ENCODE measurements around the gene NDC1. TPM values are rescaled to one million over a fixed set of nuclear protein-coding genes. Genes with fewer than 3 reads are reported as not detected.
"Not testable (repeated sequence)": the region's sequence is repeated elsewhere in the genome, so short reads cannot be mapped to it uniquely, and the experiment has no call there.

The NDC1 gene
- total RNA-seq, 2 experiments from 2014 or later, result 48.1 to 49.0 TPM

- CTCF ChIA-PET, result interaction anchor here (0.6 to 1.6 kb wide), 3 partner anchors 10 to 122 kb away, joined by 3 to 5 read pairs (median 4); no protein-coding TSS in a partner anchor
- POLR2A ChIA-PET, result interaction anchor here (0.7 to 2.3 kb wide), 4 partner anchors 108 to 453 kb away, joined by 3 to 6 read pairs (median 5); partner anchors contain the start of genes IFT25, TCEANC2 and TMEM59
These were observed 511 bp downstream of the NDC1 start for GRCh38 chr1:53837646-53837923.

- POLR2A ChIA-PET, result interaction anchor here (0.5 kb wide), 1 partner anchor 17 kb away, joined by 9 read pairs; no protein-coding TSS in a partner anchor
- CTCF ChIA-PET, result interaction anchor here (1.6 kb wide), 1 partner anchor 9 kb away, joined by 6 read pairs; no protein-coding TSS in a partner anchor
These were observed 2.6 kb downstream of the NDC1 start for GRCh38 chr1:53835491-53835890.

GRCh38 chr1:53834776-53835175 is 3.3 kb downstream of the NDC1 start:
- CTCF ChIA-PET, result interaction anchor here (1.6 kb wide), 1 partner anchor 9 kb away, joined by 6 read pairs; no protein-coding TSS in a partner anchor
- POLR2A ChIA-PET, result no interaction called here

- ChIA-PET POLR2A (no interaction called here), CTCF (no interaction called here)
These were observed 4.7 kb downstream of the NDC1 start for GRCh38 chr1:53833393-53833792.

- ChIA-PET CTCF (interaction anchor here (2.1 kb wide), 1 partner anchor 9 kb away, joined by 6 read pairs; no protein-coding TSS in a partner anchor), POLR2A (interaction anchor here (0.7 kb wide), 1 partner anchor 500 kb away, joined by 5 read pairs; no protein-coding TSS in a partner anchor)
These were observed 11.7 kb downstream of the NDC1 start for GRCh38 chr1:53826367-53826766.

- POLR2A ChIA-PET, result no interaction called here
- CTCF ChIA-PET, result interaction anchor here (2.1 kb wide), 1 partner anchor 10 kb away, joined by 6 read pairs; no protein-coding TSS in a partner anchor
These were observed 12.8 kb downstream of the NDC1 start for GRCh38 chr1:53825306-53825705.

GRCh38 chr1:53822931-53823330 is 15.2 kb downstream of the NDC1 start:
- ChIA-PET CTCF (no interaction called here), POLR2A (no interaction called here)

- CTCF ChIA-PET, result no interaction called here
- POLR2A ChIA-PET, result no interaction called here
These were observed 16.7 kb downstream of the NDC1 start for GRCh38 chr1:53821380-53821779.

- ChIA-PET CTCF (interaction anchor here (0.7 kb wide), 1 partner anchor 10 kb away, joined by 3 read pairs; no protein-coding TSS in a partner anchor), POLR2A (interaction anchor here (0.7 kb wide), 1 partner anchor 557 kb away, joined by 3 read pairs; no protein-coding TSS in a partner anchor)
These were observed 18.7 kb downstream of the NDC1 start for GRCh38 chr1:53819387-53819786.

- POLR2A ChIA-PET, result interaction anchor here (0.6 kb wide), 1 partner anchor 35 kb away, joined by 3 read pairs; no protein-coding TSS in a partner anchor
- CTCF ChIA-PET, result not testable (repeated sequence)
These were observed 21.5 kb downstream of the NDC1 start for GRCh38 chr1:53816584-53816983.

GRCh38 chr1:53815484-53815883 is 22.6 kb downstream of the NDC1 start:
- POLR2A ChIA-PET, CTCF ChIA-PET: not testable (repeated sequence)

GRCh38 chr1:53811414-53811851 is 26.7 kb downstream of the NDC1 start:
- POLR2A ChIA-PET, result no interaction called here
- CTCF ChIA-PET, result interaction anchor here (0.6 to 0.7 kb wide), 4 partner anchors 26 to 254 kb away, joined by 3 to 4 read pairs (median 3); no protein-coding TSS in a partner anchor

GRCh38 chr1:53810497-53810896 is 27.6 kb downstream of the NDC1 start:
- CTCF ChIA-PET, result interaction anchor here (0.7 kb wide), 1 partner anchor 357 kb away, joined by 3 read pairs; no protein-coding TSS in a partner anchor
- POLR2A ChIA-PET, result no interaction called here

- ChIA-PET CTCF (interaction anchor here (1.0 kb wide), 1 partner anchor 10 kb away, joined by 3 read pairs; no protein-coding TSS in a partner anchor), POLR2A (no interaction called here)
These were observed 28.1 kb downstream of the NDC1 start for GRCh38 chr1:53810007-53810406.

- CTCF ChIA-PET, result no interaction called here
- POLR2A ChIA-PET, result no interaction called here
These were observed 30.2 kb downstream of the NDC1 start for GRCh38 chr1:53807916-53808315.

GRCh38 chr1:53804791-53805505 is 33.1 kb downstream of the NDC1 start:
- ChIA-PET POLR2A (no interaction called here), CTCF (no interaction called here)

GRCh38 chr1:53804181-53804580 is 33.9 kb downstream of the NDC1 start:
- CTCF ChIA-PET, result no interaction called here
- POLR2A ChIA-PET, result no interaction called here

- ChIA-PET POLR2A (no interaction called here), CTCF (no interaction called here)
These were observed 37.5 kb downstream of the NDC1 start for GRCh38 chr1:53800621-53801020.

GRCh38 chr1:53799141-53799540 is 39.0 kb downstream of the NDC1 start:
- ChIA-PET CTCF (no interaction called here), POLR2A (no interaction called here)

- CTCF ChIA-PET, result no interaction called here
- POLR2A ChIA-PET, result no interaction called here
These were observed 45.3 kb downstream of the NDC1 start for GRCh38 chr1:53792806-53793205.

- CTCF ChIA-PET, result no interaction called here
These were observed 50.4 kb downstream of the NDC1 start for GRCh38 chr1:53787655-53788054.

More at GRCh38 chr1:53787655-53788054, 50.4 kb downstream of the NDC1 start:
- POLR2A ChIA-PET, result no interaction called here
